Ishikawa (cell line): ENCODE data around the gene CPPED1.

Experiments used
- CEBPB ChIP-seq: IDR thresholded peaks from 2 replicates; pipeline ENCODE4 v1.6.1; 2012
- CREB1 ChIP-seq: IDR thresholded peaks from 2 replicates; pipeline ENCODE4 v1.6.1; 2012; ENCODE audit warnings: low read depth
- EGR1 ChIP-seq: IDR thresholded peaks from 2 replicates; pipeline ENCODE4 v1.6.1; 2012
- EP300 ChIP-seq: IDR thresholded peaks from 2 replicates; pipeline ENCODE4 v1.6.1; 2012; ENCODE audit warnings: borderline replicate concordance
- FOXM1 ChIP-seq: IDR thresholded peaks from 2 replicates; pipeline ENCODE4 v1.6.1; 2012; ENCODE audit warnings: low read depth, borderline replicate concordance
- NFIC ChIP-seq: IDR thresholded peaks from 2 replicates; pipeline ENCODE4 v1.6.1; 2012
- RAD21 ChIP-seq: IDR thresholded peaks from 2 replicates; pipeline ENCODE4 v1.6.1; 2012; ENCODE audit warnings: low read depth
- TAF1 ChIP-seq: IDR thresholded peaks from 2 replicates; pipeline ENCODE4 v1.6.1; 2012; ENCODE audit warnings: low read depth, mild to moderate bottlenecking
- TCF12 ChIP-seq: IDR thresholded peaks from 2 replicates; pipeline ENCODE4 v1.6.1; 2012; ENCODE audit warnings: low read depth
- TEAD4 ChIP-seq: IDR thresholded peaks from 2 replicates; pipeline ENCODE4 v1.6.1; 2012
- YY1 ChIP-seq: IDR thresholded peaks from 2 replicates; pipeline ENCODE4 v1.6.1; 2012; ENCODE audit warnings: low read depth
- ZBTB7A ChIP-seq: IDR thresholded peaks from 2 replicates; pipeline ENCODE4 v1.6.1; 2012; ENCODE audit warnings: low read depth
- TF ChIP-seq, protein P1 (sequence below): IDR thresholded peaks from 2 replicates; pipeline ENCODE4 v1.6.1; 2012
- TF ChIP-seq, protein P2 (sequence below): IDR thresholded peaks from 2 replicates; pipeline ENCODE4 v1.6.1; 2012
- TF ChIP-seq, protein P3 (sequence below): IDR thresholded peaks from 2 replicates; pipeline ENCODE4 v1.6.1; 2012; ENCODE audit warnings: low read depth, mild to moderate bottlenecking

The CPPED1 gene

DNA sequence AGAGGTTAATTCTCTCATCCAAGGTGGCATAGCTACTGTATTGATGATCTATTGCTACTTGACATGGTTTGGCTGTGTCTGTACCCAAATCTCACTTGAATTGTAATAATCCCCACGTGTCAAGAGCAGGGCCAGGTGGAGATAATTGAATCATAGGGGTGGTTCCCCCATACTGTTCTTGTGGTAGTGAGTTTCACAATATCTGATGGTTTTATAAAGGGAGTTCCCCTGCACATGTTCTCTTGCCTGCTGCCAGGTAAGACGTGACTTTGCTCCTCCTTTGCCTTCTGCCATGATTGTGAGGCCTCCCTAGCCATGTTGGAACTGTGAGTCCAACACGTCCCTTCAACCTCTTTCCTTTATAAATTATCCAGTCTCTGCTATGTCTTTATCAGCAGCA lies 22.9 kb upstream of the CPPED1 start:
- TF ChIP-seq ZBTB7A = no peak
- TF ChIP-seq NFIC = no peak
- no peak for TF ChIP-seq TEAD4
- no peak for TF ChIP-seq TCF12
- TF ChIP-seq RAD21 = no peak

DNA sequence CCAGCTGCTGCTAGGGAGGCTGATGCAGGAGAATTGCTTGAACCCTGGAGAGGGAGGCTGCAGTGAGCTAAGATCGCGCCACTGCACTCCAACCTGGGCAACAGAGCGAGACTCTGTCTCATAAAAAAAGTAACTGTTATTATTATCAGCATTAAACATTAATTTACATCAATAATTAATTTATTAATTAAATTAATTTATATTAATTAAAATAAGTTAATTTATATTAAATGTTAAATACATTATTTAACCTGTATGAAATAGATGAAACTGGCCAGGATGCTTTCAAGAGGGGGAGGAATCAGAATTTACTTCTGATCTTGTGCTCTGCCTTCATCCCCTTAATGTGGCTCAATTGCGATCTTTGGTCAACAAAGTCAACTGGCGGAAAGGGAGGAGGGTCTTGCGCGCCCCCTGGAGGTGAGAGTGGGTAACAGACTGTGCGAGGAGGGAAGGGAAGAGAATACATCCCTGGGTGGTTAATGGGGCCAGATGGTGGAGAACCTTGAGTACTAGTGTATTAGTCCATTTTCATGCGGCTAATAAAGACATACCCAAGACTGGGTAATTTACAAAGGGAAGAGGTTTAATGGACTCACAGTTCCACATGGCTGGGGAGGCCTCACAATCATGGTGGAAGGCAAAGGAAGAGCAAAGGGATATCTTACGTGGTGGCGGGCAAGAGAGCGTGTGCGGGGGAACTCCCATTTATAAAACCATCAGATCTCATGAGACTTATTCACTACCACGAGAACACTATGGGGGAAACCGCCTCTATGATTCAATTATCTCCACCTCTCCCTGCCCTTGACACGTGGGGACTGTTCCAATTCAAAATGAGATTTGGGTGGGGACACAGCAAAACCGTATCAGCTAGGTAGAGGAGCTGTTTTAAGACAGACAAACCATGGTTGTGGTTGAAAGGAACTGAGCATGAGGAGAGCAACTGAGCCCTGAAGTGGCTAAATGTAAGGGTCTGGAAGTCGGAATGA lies 15.7 kb upstream of the CPPED1 start:
- TF ChIP-seq RAD21 = peak; percentile 73
- TF ChIP-seq TCF12 = no peak

DNA sequence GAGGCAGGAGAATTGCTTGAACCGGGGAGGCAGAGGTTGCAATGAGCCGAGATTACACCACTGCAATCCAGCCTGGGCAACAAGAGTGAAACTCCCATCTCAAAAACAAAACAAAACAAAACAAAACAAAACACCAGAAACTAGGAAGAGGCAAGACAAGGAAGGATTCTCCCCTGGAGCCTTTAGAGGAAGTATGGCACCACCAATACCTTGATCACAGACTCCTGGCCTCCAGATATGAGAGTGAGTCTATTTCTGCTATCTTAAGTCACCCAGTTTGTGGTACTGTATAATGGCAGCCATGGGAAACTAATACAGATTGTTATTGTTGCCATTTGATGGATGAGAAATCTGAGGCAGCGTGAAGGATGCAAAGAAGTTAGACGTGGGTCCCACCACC lies 14.6 kb upstream of the CPPED1 start:
- TF ChIP-seq EGR1 (no peak), RAD21 (no peak), EP300 (no peak), CREB1 (no peak), CEBPB (no peak), ZBTB7A (no peak), YY1 (no peak), TAF1 (no peak)
- TF ChIP-seq, protein P1, sequence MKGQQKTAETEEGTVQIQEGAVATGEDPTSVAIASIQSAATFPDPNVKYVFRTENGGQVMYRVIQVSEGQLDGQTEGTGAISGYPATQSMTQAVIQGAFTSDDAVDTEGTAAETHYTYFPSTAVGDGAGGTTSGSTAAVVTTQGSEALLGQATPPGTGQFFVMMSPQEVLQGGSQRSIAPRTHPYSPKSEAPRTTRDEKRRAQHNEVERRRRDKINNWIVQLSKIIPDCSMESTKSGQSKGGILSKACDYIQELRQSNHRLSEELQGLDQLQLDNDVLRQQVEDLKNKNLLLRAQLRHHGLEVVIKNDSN = no peak
- TF ChIP-seq, protein P2, sequence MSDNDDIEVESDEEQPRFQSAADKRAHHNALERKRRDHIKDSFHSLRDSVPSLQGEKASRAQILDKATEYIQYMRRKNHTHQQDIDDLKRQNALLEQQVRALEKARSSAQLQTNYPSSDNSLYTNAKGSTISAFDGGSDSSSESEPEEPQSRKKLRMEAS = no peak

DNA sequence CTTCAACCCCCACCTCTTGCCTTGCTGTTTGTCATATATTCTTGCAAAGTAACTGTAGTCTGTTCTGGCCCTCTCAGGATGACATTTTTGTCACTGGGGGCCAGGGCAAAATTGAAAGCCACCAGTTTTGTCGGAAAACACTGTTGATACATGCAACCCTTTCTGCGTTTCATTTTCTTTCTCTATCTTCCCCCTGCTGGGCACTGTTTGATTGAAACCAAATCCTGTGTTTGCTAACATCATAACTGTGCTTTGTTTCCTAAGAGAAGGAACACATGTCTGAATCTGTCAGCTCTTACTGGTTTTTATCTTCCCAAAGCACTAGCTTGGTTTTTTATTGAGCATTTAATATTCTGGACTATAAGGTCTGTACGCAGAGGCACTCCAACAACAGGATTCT lies 11.7 kb upstream of the CPPED1 start:
- TF ChIP-seq, protein P3, sequence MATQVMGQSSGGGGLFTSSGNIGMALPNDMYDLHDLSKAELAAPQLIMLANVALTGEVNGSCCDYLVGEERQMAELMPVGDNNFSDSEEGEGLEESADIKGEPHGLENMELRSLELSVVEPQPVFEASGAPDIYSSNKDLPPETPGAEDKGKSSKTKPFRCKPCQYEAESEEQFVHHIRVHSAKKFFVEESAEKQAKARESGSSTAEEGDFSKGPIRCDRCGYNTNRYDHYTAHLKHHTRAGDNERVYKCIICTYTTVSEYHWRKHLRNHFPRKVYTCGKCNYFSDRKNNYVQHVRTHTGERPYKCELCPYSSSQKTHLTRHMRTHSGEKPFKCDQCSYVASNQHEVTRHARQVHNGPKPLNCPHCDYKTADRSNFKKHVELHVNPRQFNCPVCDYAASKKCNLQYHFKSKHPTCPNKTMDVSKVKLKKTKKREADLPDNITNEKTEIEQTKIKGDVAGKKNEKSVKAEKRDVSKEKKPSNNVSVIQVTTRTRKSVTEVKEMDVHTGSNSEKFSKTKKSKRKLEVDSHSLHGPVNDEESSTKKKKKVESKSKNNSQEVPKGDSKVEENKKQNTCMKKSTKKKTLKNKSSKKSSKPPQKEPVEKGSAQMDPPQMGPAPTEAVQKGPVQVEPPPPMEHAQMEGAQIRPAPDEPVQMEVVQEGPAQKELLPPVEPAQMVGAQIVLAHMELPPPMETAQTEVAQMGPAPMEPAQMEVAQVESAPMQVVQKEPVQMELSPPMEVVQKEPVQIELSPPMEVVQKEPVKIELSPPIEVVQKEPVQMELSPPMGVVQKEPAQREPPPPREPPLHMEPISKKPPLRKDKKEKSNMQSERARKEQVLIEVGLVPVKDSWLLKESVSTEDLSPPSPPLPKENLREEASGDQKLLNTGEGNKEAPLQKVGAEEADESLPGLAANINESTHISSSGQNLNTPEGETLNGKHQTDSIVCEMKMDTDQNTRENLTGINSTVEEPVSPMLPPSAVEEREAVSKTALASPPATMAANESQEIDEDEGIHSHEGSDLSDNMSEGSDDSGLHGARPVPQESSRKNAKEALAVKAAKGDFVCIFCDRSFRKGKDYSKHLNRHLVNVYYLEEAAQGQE = no peak
- TF ChIP-seq ZBTB7A (no peak), TCF12 (no peak), NFIC (no peak), YY1 (no peak), TEAD4 (no peak), RAD21 (no peak), CEBPB (no peak), EGR1 (no peak), CREB1 (no peak), FOXM1 (no peak), EP300 (no peak), TAF1 (no peak)
- TF ChIP-seq, protein P2 = no peak
- TF ChIP-seq, protein P1 = no peak

DNA sequence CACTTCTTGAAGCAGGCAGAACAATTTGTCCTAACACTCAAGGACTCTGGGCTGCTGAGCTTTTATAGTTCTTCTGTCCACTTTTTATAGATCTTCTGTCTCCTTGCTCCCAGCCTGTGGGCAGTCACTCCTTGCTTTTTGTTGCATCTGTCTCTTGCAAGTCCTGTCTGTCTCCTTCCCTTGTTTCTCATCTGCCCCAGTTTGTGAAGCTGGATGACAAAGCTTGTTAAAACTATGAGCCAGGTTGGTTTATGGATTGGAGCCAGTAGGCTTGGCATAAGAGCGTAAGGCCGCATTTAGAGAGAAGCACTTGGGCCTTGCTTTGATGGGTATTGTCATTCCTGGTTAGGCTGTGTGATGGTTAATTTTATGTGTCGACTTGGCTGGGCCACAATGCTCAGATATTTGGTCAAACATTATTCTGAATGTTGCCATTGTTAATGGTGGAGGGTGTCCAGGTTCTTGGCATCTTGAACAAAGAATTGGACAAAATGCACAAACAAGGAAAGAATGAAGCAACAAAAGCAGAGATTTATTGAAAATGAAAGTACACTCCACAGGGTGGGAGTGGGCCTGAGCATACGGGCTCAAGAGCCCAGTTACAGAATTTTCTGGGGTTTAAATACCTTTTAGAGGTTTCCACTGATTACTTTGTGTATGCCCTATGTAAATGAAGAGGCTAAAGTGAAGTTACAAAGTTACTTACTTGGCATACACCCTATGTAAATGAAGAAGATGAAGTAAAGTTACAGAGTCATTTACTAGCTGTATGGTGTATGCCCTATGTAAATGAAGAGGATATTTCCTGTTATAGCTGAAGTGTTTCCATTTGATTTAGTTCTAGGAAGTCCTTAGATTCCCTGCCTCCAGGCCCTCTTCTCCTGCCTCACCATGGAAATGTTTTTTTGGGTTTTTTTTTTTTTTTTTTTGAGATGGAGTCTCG lies 8.0 kb upstream of the CPPED1 start:
- TF ChIP-seq YY1 (no peak), FOXM1 (no peak), CREB1 (no peak), TCF12 (no peak), TAF1 (no peak), EGR1 (no peak), CEBPB (no peak), EP300 (no peak), RAD21 (no peak), TEAD4 (no peak)
- TF ChIP-seq, protein P3 = no peak
